Activated naive CD4-positive, alpha-beta T cell treated with anti-CD3 and anti-CD28 coated beads, Interleukin-2, amount 50 U/mL, for 16 hours (primary cell): Measurements from ENCODE around the gene LAIR2.
A peak's percentile ranks its signal among the peaks of the same experiment; 100 is the strongest.
"Not testable (repeated sequence)": the region's sequence is repeated elsewhere in the genome, so short reads cannot be mapped to it uniquely, and the experiment has no call there.

Experiments used
- DNase-seq: peaks from one replicate; pipeline ENCODE4 v3.0.0-alpha.2; 2020

The LAIR2 gene

DNA sequence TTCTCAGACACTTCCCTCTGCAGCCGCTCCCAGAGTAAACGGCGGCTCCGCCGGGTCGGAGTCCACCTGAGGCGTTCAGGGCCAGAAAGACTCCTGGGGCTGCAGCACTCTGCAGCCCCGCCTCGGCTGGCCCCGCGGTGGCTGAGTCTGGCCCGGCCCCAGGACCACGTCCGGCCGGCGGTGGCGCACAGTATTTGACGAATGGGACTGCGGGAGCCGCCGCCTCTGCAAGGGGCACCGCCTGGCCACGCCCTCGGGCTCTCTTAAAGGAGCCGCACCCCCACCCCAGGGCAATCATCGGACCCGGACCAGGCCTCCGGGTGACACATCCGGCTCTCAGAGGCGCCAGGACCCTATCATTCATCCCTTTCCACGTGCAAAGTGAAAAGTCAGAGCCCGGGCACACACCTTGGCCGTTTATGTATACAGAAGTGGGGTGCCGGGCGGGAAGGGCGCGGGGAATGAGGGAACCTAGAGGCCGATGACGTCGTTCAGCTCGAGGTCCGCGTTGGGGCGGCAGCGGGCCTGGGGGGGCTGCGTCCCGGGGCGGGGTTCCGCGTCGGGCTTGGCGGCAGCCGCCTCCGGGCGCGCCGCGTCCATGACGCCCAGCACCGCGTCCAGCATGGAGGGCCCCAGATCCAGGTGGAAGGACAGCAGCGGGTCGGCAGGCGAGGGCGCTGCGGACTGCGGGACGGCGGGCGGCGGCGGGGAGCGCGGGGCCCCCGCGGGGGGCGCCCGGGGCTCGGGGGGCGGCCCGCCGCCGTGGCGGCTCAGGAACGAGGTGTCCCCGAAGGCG is 37.8 kb upstream of the LAIR2 start:
- DNase-seq = peak; percentile 78

DNA sequence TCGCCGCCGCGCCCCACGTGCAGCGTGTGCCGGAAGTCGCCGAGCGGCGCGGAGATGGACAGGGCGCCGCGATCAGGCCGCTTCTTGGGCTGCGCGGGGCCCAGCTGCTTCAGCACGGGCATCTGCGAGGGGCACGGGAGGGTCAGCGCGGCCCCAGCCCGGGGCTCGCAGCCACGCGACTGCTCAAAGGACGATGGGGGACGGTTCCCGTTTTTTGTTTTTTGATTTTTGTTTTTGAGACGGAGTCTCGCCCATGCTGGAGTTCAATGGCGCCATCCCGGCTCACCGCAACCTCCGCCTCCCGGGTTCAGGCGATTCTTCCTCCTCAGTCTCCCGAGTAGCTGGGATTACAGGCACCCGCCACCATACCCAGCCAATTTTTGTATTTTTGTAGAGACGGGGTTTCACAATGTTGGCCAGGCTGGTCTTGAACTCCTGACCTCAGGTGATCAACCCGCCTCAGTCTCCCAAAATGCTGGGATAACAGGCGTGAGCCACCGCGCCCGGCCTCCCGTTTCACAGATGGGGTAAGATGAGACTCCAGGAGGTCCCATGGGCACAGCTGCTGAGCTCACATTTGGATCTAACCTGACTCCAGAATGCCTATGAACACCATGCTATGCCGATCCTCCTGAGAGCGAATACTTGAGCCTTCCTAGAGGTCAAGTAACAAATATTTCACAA is 37.1 kb upstream of the LAIR2 start:
- DNase-seq = no peak

DNA sequence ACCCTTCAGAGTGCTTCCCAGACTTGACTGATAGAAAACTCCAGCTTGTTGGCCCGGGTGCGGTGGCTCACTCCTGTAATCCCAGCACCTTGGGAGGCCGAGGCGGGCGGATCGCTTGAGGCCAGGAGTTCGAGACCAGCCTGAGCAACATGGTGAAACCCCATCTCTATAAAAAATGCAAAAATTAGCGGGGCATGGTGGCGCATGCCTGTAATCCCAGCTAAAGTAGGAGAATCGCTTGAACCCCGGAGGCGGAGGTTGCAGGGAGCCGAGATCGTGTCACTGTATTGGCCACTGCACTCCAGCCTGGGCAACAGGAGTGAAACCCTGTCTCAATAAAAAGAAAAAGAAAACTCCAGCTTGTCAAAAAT is 36.5 kb upstream of the LAIR2 start:
- DNase-seq = not testable (repeated sequence)

DNA sequence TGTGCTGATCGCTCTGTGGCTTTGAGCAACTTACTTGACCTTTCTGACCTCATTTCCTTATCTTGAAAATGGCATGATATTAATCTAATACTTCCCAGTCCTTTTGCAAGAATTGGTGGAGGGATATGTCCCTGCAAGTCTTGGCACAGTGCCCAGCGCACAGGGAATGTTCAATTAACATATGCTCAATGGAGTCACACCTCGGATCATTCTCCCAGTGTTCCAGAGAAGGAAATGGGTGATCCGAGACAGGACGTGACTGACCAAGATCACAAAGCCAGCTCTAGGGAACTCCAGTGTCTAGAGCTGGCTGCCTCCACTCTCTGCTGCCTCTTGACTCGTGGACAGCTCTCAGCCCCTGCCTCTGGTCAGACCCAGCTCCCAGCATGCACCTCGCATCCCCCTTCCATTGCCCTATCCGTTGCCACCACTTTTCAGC is 33.1 kb upstream of the LAIR2 start:
- no peak for DNase-seq

DNA sequence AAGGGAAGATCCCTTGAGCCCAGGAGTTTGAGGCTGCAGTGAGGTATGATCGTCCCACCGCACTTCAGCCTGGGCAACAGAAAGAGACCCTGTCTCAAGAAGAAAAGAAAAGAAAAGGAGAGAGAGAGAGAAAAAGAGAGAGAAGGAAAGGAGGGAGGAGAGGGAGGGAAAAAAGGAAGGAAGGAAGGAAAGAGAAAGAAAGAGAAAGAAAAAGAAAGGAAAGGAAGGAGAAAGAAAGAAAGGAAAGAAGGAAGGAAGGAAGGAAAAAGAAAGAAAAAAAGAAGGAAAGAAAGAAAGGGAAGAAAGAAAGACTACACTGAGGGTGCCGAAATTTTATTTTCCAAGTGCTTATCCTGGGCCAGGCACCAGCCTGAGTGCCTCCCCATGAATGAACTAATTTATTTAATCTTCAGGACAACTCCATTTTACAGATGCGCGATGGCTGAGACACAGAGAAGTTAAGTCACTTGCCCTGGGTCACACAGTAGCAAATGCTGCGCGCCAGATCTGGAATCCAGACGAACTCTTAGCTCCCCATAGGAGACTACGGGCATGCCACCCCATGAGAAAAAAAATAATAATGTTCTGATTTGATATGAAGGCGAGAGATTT is 32.2 kb upstream of the LAIR2 start:
- DNase-seq = no peak

DNA sequence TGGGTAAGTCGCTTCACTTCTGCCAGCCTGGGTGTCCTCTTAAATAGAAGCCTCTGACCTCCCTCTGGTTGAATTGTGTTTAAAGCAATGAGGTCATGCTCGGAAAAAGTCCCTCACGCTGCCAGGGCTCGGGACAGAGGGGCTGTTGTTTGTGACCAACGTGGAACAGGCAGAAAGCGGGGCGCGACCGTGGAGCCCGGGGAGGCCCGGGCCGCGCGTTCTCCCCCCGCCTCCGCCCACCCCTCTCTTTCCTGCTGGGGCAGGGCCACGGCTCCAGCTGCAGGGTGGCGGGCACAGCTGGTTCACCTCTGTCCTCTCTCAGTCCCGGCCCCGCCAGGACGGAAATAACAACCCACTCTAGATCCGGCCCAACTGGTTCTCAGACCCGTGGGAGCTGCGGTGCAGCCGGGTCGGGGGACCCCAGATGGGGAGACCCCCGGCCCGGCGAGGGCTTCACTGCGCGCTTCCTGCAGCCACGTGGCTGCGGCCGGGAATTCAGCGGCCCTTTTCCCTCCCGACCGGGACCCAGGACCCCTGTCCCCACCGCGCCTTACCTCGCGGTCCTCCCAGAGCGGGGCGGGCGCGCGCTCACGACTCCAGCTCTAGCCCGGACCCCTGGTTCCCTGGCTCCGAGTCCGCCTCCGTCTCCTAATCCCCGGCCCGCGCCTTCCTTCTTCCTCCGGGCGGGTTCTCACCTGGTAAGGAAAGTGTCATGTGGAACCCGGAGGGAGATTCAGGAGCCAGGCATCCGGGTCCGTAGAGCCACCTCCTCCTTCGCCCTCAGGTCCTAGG is 31.4 kb upstream of the LAIR2 start:
- DNase-seq = no peak

DNA sequence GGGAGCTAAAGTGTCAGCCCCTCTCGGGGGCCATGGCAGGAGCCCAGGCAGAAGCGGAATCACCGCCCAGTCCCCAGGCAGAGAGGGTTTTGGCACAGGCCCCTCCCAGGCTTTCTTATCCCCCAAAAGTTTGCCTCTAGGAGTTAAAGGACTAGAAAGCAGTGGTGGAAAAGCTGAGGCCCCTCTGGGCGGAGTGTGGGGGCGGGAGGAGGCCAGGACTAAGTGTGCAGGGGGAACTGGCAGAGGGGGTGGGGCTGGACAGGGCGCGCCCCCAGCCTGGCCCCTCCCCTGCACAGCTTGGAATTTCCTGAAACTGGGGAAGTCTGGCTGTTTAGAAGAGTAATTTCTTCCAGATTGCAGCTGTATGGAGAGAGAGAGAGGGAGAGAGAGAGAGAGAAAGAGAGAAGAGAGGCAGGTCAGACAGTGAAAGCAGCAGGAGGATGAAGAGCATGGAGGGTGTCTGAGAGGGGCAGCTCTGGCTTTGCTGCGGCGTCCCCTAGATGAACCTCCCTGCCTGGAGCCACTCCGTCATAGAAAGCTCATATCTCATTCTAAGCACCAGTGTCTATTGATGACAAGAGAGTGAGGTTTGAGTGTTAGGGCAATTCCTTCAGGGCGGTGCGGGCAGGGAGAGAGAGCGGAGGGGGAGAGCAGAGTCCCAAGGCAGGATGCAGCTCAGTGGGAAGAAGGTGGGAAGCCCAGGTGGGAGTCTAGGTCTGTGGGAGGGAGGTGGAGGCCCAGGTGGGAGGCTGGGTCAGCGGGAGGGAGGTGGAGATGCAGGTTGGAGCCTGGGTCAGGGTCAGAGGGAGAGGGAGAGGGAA is 29.4 kb upstream of the LAIR2 start, which contains the start of gene CDC42EP5:
Gene CDC42EP5, minus strand, starts transcription at position 226 of the 821 bp plus-strand sequence. CDS start 7,749 bp downstream, outside the sequence.
- no peak for DNase-seq

DNA sequence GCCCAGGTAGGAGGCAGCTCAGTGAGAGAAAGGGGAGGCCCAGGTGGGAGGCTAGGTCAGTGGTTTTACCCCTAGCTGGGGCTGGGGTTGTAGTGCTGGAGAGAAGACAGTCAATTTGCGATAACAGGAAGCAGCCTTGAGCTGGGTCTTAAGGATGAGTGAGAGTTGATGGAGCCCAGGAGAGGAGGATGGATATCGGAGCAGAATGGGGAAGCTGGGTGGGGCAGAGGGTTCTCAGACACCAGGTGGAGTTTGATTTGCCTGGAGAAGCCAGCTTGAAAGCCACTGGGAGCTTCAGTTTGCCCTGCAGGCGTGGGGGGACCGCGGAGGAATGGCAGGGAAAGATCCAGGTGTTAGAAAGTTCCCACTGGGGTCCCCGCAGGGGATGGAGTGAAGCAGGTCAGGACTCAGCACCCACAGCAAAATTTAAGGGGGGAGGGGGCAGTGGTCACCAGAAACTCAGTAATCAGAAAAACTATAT is 28.7 kb upstream of the LAIR2 start:
- DNase-seq = no peak

DNA sequence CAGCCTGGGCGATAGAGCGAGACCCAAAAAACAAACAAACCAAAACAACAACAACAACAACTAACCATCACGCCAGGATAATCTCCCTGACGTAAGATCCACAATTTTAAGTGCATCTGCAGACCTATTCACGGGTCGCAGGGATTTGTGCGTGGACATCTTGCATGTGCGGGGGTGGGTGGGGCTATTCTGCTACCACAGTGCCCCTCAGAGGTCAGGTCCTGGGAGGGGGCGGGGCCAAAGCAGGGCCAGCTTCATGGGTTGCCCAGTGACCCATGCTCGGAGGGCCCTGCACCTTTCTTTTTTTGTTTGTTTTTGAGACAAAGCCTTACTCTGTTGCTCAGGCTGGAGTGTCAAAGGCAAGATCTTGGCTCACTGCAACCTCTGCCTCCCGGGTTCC is 26.9 kb upstream of the LAIR2 start:
- DNase-seq = no peak

DNA sequence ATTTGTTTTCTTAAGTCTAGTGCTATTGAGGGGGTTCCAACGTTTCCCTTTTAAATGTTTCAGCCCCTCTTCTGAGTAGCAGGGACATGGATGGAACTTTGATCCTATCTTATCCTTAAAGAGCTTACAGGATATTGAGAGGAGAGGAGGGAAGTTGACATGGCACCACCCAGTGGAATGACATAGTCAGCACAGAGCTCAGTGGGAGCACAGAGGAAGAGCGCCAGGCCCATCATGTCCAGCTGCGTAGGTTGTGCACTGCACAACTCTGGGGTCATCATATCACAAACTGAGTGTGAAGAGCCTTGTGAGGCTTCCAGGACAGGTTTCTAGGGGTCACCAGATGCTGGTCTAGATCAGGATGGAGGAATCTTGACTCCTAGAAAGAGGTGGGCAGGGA is 25.0 kb upstream of the LAIR2 start:
- DNase-seq = no peak

DNA sequence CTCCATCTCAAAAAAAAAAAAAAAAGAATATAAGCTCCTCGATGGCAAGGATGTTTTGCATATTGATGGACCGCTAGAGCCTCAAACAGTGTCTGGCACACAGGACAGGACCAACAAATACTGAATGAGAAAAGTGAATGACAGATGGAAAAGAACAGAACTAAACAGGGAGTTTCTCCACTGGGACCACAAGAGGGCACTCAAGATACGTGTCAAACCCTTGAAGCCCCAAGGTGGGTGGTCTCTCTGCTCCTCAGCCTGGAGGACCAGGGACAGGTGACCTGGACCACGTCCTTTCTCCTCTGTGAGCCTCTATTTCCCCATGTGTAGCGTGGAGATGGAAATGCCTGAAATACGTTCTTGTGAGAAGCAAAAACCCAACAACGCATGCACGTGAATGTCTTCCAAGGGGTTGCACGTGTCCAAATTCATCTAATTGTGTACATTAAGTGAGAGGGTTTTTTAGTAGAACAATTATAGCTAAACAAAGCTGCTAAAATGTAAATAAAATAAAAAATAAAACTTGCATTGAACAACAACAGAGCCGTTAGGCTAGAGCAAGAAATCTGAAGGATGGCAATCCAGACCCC is 23.9 kb upstream of the LAIR2 start:
- DNase-seq = no peak

DNA sequence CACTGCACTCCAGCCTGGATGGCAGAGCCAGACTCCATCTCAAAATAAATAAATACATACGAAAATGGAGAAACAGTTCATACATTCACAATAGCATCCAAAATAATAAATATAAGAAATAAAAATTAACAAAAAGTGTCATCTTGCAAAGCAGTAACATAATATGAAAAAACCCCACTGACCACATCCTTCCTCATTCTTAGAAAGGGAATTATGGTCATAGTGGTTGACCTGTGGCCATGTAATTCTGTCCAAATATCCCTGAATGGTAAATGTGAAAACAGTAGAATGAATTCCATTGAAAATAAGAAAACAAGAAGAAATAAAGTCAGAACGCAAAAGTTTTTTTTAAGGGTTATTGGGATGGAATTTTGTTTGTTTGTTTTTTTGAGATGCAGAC is 22.6 kb upstream of the LAIR2 start:
- no peak for DNase-seq

DNA sequence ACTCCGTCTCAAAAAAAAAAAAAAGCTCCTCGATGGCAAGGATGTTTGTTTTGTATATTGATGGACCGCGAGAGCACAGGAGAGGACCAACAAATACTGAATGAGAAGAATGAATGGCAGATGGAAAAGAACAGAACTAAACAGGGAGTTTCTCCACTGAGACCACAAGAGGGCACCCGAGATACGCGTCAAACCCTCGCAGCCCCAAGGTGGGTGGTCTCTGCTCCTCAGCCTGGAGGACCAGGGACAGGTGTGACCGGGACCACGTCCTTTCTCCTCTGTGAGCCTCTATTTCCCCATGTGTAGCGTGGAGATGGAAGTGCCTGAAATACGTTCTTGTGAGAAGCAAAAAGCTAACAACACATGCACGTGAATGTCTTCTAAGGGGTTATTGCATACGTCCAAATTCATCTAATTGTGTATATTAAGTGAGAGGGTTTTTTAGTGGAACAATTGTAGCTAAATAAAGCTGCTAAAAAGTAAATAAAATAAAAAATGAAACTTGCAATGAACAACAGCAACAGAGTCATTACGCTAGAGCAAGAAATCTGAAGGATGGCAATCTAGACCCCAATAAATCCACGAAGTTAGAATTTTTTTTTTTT is 21.2 kb upstream of the LAIR2 start:
- DNase-seq = peak; percentile 36

DNA sequence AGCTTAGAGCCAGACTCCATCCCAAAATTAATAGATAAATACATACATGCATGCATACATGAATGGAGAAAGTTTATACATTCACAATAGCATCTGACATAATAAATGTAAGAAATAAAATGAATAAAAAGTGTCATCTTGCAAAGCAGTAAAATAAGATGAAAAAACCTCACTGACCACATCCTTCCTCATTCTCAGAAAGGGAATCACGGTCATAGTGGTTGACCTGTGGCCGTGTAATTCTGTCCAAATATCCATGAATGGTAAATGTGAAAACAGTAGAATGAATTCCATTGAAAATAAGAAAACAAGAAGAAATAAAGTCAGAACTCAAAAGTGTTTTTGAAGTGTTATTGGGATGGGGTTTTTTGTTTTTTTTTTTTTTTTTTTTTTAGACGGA is 19.7 kb upstream of the LAIR2 start:
- DNase-seq = no peak

DNA sequence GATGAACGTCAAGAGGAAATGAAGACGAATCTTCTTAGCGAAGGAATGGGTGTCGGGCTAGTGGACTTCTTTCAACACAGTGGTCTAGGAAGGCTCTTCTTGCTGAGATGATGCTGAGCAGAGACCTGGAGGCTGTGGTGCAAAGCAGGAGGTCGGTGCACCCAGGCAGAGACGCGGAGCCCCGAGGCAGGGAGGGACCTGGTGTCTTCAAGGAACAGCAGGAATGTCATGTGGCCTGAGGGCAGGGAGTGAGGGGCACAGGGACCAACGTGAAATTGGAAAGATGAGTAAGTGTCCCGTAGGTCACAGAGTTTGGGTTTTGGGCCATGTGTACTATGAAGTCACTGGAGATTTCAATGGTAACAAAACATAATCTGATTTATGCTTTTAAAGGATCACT is 18.2 kb upstream of the LAIR2 start:
- DNase-seq = no peak

DNA sequence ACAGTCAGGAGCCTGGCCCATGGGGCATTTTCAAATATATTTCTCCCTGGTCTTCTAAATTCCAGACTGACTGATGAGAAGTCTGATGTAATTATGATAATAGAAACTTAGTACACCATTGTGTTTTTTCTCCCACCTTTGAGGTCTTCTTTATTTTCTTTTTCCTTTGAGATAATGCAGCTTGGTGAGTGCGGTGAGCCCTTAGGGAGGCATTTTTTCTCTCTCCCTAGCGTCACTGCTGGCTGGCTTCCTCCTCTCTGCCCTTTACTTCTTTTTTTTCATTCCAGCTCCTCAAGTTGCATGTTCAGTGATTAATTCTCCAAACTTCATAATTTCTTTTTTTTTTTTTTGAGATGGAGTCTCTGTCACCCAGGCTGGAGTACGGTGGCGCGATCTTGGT is 16.8 kb upstream of the LAIR2 start:
- DNase-seq = no peak

DNA sequence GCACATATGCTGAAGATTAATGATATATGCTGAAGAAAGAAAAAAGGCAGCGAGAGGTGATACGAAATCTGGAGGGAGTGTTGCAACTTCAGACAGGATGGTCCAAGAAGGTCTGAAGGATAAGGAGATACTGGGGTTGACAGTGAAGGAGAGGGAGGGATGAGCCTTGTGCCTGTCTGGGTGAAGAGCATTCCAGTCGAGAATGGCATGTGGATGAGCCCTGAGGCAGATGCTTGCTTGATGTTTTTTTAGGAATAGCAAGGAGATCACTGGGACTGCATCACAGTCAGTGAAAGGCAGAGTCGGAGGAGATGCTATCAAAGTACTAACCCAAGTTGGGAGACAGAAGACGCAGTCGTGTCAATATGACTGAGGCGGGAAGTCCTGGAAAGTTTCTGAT is 13.3 kb upstream of the LAIR2 start:
- DNase-seq = no peak

DNA sequence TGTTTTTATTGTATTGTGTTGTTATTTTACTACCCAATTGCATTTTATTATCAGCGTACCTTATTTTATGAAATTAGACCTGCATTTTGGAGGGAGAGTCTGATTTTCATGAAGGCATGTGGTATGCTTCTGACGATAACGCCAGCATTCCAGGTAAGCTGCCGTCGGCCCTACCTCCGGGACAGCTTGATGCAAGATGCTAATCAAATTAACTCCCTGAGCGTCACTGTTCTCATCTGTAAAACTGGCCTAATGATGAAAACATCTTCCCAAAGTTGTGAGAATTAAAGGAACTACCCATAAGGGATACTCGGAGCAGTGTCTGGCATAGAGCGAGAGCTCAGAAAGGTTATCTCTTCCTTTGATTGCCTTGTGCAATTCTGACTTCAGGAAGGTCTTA is 12.9 kb upstream of the LAIR2 start:
- DNase-seq = no peak

DNA sequence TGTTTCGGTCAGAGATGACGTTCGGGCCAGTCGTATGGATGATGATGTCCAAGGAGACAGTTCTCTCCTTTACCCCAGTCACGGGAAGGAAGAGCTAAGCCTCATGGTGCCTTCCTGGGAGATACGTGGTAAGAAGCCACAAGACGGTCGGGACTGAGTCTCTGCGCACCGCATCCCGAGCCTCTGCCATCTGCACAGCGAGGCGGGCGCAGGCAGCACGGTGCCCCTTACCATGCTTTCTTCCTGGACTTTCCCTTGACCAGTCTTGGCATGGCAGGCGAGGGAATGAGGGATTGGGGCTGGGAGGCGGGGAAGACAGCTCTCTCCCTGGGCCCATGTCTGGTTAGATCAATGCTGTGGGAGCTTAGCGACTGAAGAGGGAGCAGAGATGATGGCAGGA is 10.1 kb upstream of the LAIR2 start:
- no peak for DNase-seq

DNA sequence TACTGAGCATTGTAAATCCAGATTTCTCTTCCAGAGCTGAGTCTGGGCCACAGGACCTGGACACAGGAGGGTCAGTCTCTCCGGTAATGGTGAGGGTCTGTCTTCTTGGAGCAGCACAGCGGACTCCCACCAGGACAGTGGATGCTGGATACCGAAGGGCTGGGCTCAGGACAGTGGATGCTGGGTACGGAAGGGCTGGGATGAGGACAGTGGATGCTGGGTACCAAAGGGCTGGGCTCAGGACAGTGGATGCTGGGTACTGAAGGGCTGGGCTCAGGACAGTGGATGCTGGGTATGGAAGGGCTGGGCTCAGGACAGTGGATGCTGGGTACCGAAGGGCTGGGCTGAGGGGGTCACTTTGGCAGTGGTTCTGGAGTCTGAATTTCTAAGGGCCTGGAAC is 9.6 kb upstream of the LAIR2 start:
- not testable (repeated sequence) for DNase-seq

DNA sequence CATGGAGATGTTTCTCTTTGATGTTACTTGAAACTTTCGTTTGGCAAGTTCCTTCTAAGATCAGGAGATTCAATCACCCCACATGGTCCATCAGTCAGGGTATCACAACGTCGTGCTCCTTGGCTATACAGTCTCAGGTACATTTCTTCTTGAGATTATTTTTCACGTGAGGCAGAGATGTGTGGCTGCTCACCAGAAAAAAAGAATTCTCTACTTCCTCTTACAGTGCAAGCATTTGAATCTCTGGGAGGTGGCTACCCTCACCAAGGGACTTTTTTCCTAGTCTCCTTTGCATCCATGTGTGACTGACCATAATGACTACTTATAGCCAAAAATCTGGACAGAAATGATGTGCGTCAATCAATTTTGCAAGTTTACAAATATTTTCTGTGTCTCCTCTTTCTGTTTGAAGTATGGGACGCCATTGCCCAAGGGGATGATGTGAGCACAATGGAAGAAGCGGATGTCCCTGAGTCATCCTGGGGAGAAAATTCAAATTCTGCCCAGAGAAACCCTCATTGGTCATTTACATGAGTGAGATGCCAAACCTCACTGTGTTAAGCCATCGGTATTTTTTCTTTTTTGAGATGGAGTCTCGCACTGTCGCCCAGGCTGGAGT is 8.6 kb upstream of the LAIR2 start:
- no peak for DNase-seq
